K562 (cell line): Measurements from ENCODE around the gene PLCL1. TPM values are rescaled to one million over a fixed set of nuclear protein-coding genes. Genes with fewer than 3 reads are reported as not detected.
A peak's percentile ranks its signal among the peaks of the same experiment; 100 is the strongest.

Source experiments
- ATF3 ChIP-seq, 2 experiments: fragments of 450-650 bp in 1 of 2; sonication (generic) in 1 of 2; formaldehyde crosslinking in 1 of 2; IDR thresholded peaks in 1 of 2; conservative IDR thresholded peaks in 1 of 2; 2 replicates each; pipeline versions ENCODE4 v1.6.1 to v1.8.1; 2016 to 2023; ENCODE audit warnings: mild to moderate bottlenecking in 2 of 2, moderate library complexity in 2 of 2, inconsistent platforms in 1 of 2, missing genetic modification reagents in 1 of 2
- JUND ChIP-seq, 2 experiments: IDR thresholded peaks; 2 replicates in 1 of 2; 3 replicates in 1 of 2; pipeline ENCODE4 v1.6.1; 2011; ENCODE audit warnings: borderline replicate concordance in 2 of 2, low read depth in 2 of 2, low read length in 2 of 2, improper control_type of control experiment in 1 of 2, missing biosample characterization in 1 of 2, missing genetic modification characterization in 1 of 2, missing genetic modification reagents in 1 of 2
- RCOR1 ChIP-seq, 2 experiments: IDR thresholded peaks; 2 replicates each; pipeline ENCODE4 v1.6.1; 2012; ENCODE audit warnings: low read depth in 2 of 2, low read length in 2 of 2, borderline replicate concordance in 1 of 2, improper control_type of control experiment in 1 of 2
- SMAD4 ChIP-seq: fragments of 250-450 bp; sonication (Bioruptor Pico); conservative IDR thresholded peaks from 2 replicates; pipeline ENCODE4 v1.8.0; 2021; ENCODE audit warnings: inconsistent platforms, mild to moderate bottlenecking, moderate library complexity
- TEAD1 ChIP-seq, 2 experiments: fragments of 450-650 bp in 1 of 2; sonication (generic) in 1 of 2; formaldehyde crosslinking; IDR thresholded peaks; 2 replicates each; pipeline versions ENCODE4 v1.4.0 to v1.8.0; 2020 to 2022; ENCODE audit warnings: mild to moderate bottlenecking in 2 of 2, missing genetic modification reagents in 1 of 2
- ZNF589 ChIP-seq: fragments of 200-800 bp; sonication (Bioruptor generic); IDR thresholded peaks from 2 replicates; pipeline ENCODE4 v1.6.1; 2016; ENCODE audit warnings: low read depth, missing genetic modification characterization, missing compliant biosample characterization
- polyA plus RNA-seq, 8 experiments: library from polyadenylated mRNA; depleted of rRNA in 4 of 8; stranded (reverse) in 5 of 8; unstranded in 3 of 8; fragments of >200 nt; fragmentation: Nextera tagmentation in 2 of 8; fragmentation: Illumina TruSeq in 1 of 8; extraction: Ambion mirVana in 2 of 8; extraction: Trizol in 1 of 8; gene quantifications; 2 replicates each; pipeline versions ENCODE4 v1.2.1 to v1.2.3, GENCODE V29; 2011 to 2014; ENCODE audit warnings: inconsistent platforms in 1 of 8, missing spikeins in 1 of 8
- total RNA-seq, 7 experiments: library from RNA; depleted of rRNA in 6 of 7; stranded (reverse); fragments of >200 nt in 6 of 7; fragmentation: Illumina TruSeq in 2 of 7; extraction: Trizol in 2 of 7; gene quantifications; 2 replicates each; pipeline versions ENCODE4 v1.2.1 to v1.2.3, GENCODE V29; 2011 to 2021; ENCODE audit warnings: low replicate concordance in 1 of 7
- TF ChIP-seq, protein P1 (sequence below): fragments of 450-650 bp; formaldehyde crosslinking; IDR thresholded peaks from 2 replicates; pipeline ENCODE4 v1.4.0; 2020; ENCODE audit warnings: mild to moderate bottlenecking, mixed read lengths

The PLCL1 gene
- total and polyA plus RNA-seq, 9 of the 15 experiments (the other 6 are each of a cell fraction or from before 2014, with no cell fraction given) = 2.0 to 17.7 (median 8.6) TPM

DNA sequence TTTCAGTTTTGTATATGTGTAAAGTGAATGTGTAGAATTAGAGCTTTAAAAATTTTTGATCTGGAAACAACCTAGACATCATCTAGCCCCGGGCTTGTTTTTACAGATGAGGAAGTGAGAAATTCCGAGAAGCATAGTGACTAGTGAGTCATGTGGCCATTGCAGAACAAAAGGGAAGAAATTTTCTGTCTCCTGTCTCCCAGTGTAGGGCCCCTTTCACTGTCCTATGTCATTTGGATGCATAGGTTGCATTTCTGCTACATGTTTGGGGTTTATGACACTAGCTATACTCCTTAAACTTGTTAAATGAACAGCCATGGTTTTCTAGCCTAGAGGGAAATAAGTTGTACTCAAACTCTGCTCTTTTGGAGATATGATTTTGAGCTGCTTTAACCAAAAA, 84.6 kb downstream of the PLCL1 start (continued):
- TF ChIP-seq RCOR1 (IDR thresholded peaks at IDR 0.05; ENCODE audit: borderline replicate concordance in 1 of 2, low read depth in 2 of 2, low read length in 2 of 2) (peak in 1 of 2 experiments; percentile 52; a peak in 1 of 4 replicates), SMAD4 (CRISPR knock-in tag) (0 out of 2 replicates have a peak, but pooled peaks have one; percentile 25), ATF3 (IDR thresholded peaks at IDR 0.05) (0 out of 2 replicates have a peak, but pooled peaks have one; percentile 40), ATF3 (CRISPR knock-in tag; conservative IDR thresholded peaks at IDR 0.05) (no peak), TEAD1 (CRISPR knock-in tag; IDR thresholded peaks at IDR 0.05) (0 out of 4 replicates have a peak, but pooled peaks of 1 of the 2 experiments have one; percentile 42), ZNF589 (CRISPR knock-in tag) (peak; percentile 52; the same call in 1 of the 2 replicates), JUND (IDR thresholded peaks at IDR 0.05; ENCODE audit: borderline replicate concordance, low read depth, low read length) (peak; percentile 83), JUND (tag; IDR thresholded peaks at IDR 0.05; ENCODE audit: borderline replicate concordance, low read depth, low read length) (peak; percentile 55; the same call in 1 of the 3 replicates)
- TF ChIP-seq, protein P1, sequence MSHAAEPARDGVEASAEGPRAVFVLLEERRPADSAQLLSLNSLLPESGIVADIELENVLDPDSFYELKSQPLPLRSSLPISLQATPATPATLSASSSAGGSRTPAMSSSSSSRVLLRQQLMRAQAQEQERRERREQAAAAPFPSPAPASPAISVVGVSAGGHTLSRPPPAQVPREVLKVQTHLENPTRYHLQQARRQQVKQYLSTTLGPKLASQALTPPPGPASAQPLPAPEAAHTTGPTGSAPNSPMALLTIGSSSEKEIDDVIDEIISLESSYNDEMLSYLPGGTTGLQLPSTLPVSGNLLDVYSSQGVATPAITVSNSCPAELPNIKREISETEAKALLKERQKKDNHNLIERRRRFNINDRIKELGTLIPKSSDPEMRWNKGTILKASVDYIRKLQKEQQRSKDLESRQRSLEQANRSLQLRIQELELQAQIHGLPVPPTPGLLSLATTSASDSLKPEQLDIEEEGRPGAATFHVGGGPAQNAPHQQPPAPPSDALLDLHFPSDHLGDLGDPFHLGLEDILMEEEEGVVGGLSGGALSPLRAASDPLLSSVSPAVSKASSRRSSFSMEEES = no peak
